GM23248 (cell line): ENCODE data around the gene EMILIN1.

Experiments
- EZH2 ChIP-seq: fragments of 200-600 bp; sonication (generic); IDR thresholded peaks from 2 replicates; pipeline ENCODE4 v1.6.1; 2018; ENCODE audit warnings: antibody characterized with exemption, mild to moderate bottlenecking; ENCODE audit not compliant: insufficient read depth, poor library complexity, severe bottlenecking
- EZH2phosphoT487 ChIP-seq: fragments of 200-600 bp; sonication (generic); IDR thresholded peaks from 2 replicates; pipeline ENCODE4 v1.6.1; 2018; ENCODE audit warnings: antibody characterized with exemption, moderate library complexity, mild to moderate bottlenecking, low read depth; ENCODE audit not compliant: insufficient read depth

DNA sequence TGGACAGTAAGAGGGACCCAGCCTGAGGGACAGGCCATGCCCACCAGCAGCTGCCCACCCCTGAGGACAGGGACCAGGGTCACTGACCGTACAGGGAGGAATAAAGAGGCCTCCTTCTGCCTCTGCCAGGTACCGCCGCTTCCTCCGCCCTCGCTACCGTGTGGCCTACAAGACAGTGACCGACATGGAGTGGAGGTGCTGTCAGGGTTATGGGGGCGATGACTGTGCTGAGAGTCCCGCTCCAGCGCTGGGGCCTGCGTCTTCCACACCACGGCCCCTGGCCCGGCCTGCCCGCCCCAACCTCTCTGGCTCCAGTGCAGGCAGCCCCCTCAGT, 2.2 kb downstream of the EMILIN1 start:
- TF ChIP-seq EZH2, result no peak
- TF ChIP-seq EZH2phosphoT487, result no peak
